ENCODE results near the gene FRMD3. TPM values are rescaled to one million over a fixed set of nuclear protein-coding genes. Genes with fewer than 3 reads are reported as not detected.

FRMD3 gene
- total and polyA plus RNA-seq, 2 donors (not counting 3 experiments of a cell fraction or from before 2014, with no cell fraction given): 3.0 to 6.1 TPM

- no peaks in the 10 kb centered on the region for H3K36me3 ChIP-seq (ENCODE audit: control insufficient read depth in 2 of 2, extremely low read depth in 1 of 2, insufficient read depth in 2 of 2, low read length in 2 of 2)
- H3K9me3 ChIP-seq (replicated peaks; ENCODE audit: control insufficient read depth, insufficient read depth, low read length): no peaks in the 10 kb centered on the region
- no TSS peak for BruUV-seq (replicated peaks)
- peak; percentile 42 for FAIRE-seq
- no peaks in the 10 kb centered on the region for H3K9me1 ChIP-seq (replicated peaks; ENCODE audit: control insufficient read depth, extremely low read depth, insufficient read depth, low read length)
- no peak for TF ChIP-seq POLR2AphosphoS5 (IDR thresholded peaks at IDR 0.05; ENCODE audit: insufficient read depth, low read depth, low read length)
- TF ChIP-seq FOS (IDR thresholded peaks at IDR 0.05; ENCODE audit: borderline replicate concordance, insufficient read depth, low read length): no peak
- TF ChIP-seq MAX (IDR thresholded peaks at IDR 0.05; ENCODE audit: insufficient read depth, insufficient read length): no peak
- TF ChIP-seq EZH2 (IDR thresholded peaks at IDR 0.05; ENCODE audit: borderline replicate concordance, low read depth, low read length, severe bottlenecking): no peak
- no peak for TF ChIP-seq JUN (IDR thresholded peaks at IDR 0.05; ENCODE audit: borderline replicate concordance, insufficient read depth, insufficient read length, low read depth)
- no peak for TF ChIP-seq POLR2A (IDR thresholded peaks at IDR 0.05; ENCODE audit: low read depth, low read length)
- TF ChIP-seq MYC (IDR thresholded peaks at IDR 0.05; ENCODE audit: low read depth, low read length): no peak
- no peak for TF ChIP-seq GATA2 (IDR thresholded peaks at IDR 0.05; ENCODE audit: insufficient read depth, insufficient read length, low read depth, low read length)
- TF ChIP-seq CTCF (IDR thresholded peaks at IDR 0.05; ENCODE audit: extremely low read depth in 1 of 2, insufficient read depth in 1 of 2, low read depth in 1 of 2, low read length in 2 of 2): no peak
- H3K4me2 ChIP-seq (ENCODE audit: insufficient read depth, low read length): no peak overlapping the region
- POLR2A ChIA-PET: no interaction called here
- no peak overlapping the region for H2AFZ ChIP-seq (ENCODE audit: low read depth, low read length)
- no peak overlapping the region for H3K4me3 ChIP-seq (replicated peaks in 1 of 3; ENCODE audit: insufficient read depth in 1 of 3, low read depth in 1 of 3, low read length in 3 of 3)
- H3K27ac ChIP-seq (ENCODE audit: insufficient read depth, low read depth, low read length): no peak overlapping the region
- no peaks in the 10 kb centered on the region for H4K20me1 ChIP-seq (replicated peaks; ENCODE audit: control insufficient read depth, extremely low read depth, insufficient read depth, low read length)
- H3K79me2 ChIP-seq (ENCODE audit: control insufficient read depth, insufficient read depth, low read length): no peaks in the 10 kb centered on the region
- H3K4me1 ChIP-seq (ENCODE audit: control insufficient read depth, extremely low read depth, insufficient read depth, low read length): peaks cover 10% of the 10 kb centered on the region
- no peak overlapping the region for H3K9ac ChIP-seq (replicated peaks; ENCODE audit: extremely low read depth, insufficient read depth, low read length)
- peak; percentile 60 for DNase-seq (ENCODE audit: low read depth, low spot score)
- no peaks in the 10 kb centered on the region for H3K27me3 ChIP-seq (ENCODE audit: control insufficient read depth in 2 of 2, insufficient read depth in 2 of 2, low read length in 2 of 2)
- intact Hi-C loops (cut with micrococcal nuclease): no loop called here
- CTCF ChIA-PET: interaction anchor here (1.0 to 3.1 kb wide), 3 partner anchors 98 to 213 kb away, joined by 4 to 10 read pairs (median 6); no protein-coding TSS in a partner anchor
- dilution Hi-C loops (cut with MboI; ENCODE audit: extremely low pct_ligation_motif_present, low sequenced_read_pairs): no loop called here
These were observed 106.0 kb downstream of the FRMD3 start for GRCh38 chr9:83432104-83432627.

Data from endothelial cell of umbilical vein (primary cell).